GM19035 (cell line): ENCODE data around the gene PHLDB1.

Experiments
- ATAC-seq: cut with Tn5 transposase; IDR thresholded peaks from one replicate; pipeline ENCODE4 v1.9.1; 2021; ENCODE audit not compliant: unreplicated experiment

Gene PHLDB1

DNA sequence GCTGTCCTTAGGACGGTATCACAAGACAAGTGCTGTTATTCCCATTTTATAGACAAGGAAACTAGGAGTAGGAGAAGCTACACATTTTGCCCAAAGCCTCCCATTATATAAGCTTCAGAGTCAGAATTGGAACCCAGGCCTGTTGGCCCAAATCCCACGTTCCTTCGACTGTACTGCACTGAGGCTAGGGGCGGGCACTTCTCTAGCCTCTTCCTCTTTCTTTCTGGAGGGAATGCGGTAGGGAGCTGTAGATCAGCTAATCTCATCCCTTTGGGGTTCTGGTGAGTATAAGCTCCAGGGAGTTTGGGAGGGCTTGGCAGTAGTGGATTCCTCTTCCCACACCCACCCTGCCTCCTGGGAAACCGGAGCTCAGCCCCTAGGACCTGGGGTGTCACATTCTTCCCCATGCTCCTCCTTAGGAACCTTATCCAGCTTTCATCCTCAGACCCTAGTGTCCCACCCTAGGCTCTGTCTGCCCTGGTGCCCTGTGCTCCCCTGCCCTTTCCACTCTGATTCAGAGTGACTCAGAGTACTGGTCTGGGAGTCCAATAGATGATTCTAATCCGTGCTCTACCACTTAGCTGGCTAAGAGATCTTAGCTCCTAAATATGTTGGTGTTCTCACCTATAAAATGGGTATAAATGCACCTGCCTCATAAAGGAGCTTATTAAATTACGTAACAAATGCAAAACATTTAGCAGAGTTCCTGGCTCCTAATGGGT is 29.3 kb downstream of the PHLDB1 start:
- ATAC-seq = no peak

DNA sequence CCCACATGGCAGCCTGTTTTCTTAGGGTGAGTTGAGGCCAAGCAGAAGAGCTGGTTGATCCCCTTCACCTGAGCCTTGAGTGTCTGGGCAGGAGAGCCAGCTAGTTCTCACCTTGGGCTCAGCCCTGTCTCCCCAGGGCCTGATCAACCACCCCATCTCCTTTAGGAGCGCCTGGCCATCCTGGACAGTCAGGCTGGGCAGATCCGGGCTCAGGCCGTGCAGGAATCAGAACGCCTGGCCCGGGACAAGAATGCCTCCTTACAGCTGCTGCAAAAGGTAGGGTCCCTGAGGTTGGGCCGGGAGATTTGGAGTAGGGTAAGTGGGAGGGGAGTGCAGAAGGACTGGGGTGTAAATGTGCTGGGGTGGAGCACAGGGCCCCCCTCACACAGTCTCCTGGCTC is 31.3 kb downstream of the PHLDB1 start:
- ATAC-seq = no peak

DNA sequence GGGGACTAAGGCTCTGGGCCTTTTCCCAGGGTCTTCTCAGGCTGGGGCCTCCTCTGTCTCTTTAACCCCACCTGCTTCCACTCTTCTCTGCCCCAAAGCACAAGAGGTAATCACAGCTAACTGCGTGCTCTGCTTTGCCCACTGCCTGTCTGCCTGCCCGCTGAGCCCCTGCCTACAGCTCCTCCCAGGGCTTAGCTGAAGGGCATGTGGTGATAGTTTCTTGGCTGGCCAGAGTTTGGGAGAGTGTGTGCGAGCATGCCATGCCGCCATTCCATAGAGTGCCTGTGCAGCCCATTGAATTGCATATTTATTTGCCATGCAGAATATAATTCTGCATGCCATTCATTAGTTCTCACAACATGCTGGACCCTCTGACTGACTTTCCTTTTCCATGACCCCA is 32.5 kb downstream of the PHLDB1 start:
- no peak for ATAC-seq

DNA sequence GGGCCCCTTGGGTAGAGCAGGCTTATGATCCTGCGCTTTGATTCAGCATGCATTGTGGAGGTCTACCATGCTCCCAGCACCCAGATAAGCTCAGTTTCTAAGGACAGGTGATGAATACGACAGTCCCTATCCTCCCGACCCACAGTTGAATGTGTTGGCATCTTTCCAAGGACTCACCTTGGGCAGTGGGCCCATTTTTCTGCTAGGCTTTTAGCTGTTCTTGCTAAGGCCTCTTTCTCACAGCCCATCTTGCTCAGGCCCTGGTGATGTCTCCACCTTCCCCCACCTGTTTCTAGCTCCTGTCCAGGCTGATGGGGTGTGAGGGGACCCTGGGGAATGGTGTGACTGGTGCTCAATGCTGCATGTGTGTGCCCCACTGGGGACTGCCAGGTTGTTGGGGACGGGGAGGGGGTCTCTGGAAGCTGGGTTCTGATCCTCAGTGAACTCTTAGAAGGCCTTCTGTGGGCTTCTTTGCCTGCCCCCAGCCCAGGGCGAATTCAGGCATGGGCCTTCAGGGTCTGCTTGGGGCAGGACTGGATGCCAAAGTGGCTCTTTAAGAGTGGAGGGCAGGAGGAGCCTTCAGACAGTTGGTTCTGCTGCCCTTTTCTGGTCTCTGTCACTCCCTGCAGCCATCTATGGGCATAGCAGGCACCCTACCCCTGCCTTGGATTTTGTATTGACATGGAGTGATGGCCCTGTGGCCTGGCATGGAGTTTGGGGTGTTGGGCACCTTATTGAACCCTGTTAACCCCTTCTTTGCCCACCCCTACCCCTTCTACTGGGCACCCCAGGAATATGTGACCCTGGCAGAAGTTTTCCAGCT is 33.1 kb downstream of the PHLDB1 start:
- no peak for ATAC-seq

DNA sequence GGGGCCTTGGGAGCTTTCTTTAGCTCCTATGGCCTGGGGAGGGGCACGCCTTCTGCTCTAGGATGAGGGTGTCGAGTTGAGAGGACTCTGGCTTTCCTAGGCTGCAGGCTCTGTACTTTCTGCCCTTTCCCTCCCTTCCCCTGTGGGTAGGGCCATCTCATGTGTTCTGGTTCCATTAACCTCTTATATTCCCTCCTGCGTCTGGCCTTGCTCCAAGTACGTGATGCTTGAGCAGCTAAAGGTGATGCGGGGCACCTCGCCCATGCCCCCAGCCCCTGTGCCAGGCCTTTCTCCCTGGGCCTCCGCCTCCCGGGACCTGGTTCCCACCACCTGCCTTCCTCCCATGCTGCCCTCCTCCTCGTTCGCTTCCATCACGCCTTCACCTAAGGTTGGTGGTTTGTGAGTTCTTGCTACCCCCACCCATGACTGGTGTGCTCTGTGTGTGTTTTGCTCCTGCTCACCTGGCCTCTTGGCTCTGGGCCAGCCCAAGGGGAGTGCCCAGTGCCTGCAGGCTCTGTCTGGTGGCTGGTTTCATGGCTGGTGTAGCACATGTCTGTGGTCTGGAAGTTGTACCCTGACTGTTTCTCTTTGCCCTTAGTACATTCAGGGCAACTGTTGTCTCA is 34.1 kb downstream of the PHLDB1 start:
- no peak for ATAC-seq

DNA sequence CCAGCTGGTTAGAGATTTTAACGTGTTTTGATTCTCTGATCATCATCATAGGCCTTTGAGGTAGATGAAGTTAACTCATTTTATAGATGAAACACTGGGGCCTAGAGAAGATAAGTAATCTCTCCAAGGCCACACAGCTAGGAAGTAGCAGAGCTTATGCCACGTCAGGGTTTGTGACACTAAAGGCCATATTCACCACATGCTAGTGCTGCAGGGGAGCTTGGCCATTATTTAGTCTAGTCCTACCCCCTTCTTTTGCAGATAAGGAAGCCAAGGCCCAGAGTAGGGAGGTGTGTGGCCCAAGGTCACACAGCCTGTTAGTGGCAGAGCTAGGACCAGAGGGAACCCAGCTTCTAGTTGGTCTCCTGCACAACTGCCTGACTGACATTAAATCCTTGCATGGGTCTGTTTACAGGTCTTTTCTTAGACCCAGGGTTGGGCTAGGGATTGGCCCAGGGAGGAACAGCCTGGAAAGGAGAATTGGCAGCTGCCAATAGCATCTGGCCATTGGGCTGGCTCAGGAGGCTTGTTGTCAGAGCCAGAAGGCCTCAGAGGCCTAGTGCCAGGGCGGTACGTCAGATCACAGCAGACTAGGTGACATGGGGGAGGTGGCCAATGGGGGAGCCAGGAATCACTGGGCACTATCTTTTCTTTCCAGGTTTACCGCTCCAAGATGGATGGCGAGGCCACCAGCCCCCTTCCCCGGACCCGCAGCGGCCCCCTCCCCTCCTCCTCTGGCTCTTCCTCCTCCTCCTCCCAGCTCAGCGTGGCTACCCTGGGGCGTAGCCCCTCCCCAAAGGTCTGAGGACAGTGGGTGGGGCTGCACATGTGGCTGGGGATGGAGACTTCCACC is 36.0 kb downstream of the PHLDB1 start:
- ATAC-seq = no peak

DNA sequence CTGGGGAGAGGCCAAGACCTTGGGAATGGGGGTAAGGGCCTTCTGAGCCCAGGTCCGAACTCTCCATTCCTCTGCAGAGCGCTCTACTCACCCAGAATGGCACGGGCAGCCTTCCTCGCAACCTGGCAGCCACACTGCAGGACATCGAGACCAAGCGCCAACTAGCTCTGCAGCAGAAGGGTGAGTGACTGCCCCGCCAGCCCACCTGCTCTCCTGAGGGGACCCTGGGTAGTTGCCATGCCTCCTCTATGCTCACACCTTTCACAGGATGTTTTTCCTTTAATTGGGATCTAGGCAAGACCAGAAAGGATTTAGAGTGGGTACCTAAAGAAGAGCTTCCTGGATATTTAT is 36.6 kb downstream of the PHLDB1 start:
- ATAC-seq = no peak

DNA sequence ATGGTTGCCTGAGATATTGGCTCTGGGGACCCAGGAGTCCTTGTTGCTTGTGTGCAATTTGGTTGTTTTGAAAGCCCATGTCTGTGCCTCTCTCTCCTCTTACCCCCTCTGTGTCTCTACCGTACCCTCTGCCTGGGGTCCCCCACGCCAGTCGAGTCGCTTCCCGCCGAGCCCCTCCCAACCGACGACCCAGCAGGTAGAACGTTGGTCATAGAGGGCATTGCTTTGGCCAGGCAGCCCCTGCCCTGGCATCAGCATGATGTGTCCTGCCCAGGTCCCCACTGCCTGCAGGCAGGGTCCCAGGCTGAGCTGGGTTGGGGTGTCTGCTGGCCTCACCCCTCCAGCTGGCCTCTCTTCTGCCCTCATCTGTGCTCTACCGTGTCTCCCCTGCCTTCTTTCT is 37.1 kb downstream of the PHLDB1 start:
- ATAC-seq = no peak

DNA sequence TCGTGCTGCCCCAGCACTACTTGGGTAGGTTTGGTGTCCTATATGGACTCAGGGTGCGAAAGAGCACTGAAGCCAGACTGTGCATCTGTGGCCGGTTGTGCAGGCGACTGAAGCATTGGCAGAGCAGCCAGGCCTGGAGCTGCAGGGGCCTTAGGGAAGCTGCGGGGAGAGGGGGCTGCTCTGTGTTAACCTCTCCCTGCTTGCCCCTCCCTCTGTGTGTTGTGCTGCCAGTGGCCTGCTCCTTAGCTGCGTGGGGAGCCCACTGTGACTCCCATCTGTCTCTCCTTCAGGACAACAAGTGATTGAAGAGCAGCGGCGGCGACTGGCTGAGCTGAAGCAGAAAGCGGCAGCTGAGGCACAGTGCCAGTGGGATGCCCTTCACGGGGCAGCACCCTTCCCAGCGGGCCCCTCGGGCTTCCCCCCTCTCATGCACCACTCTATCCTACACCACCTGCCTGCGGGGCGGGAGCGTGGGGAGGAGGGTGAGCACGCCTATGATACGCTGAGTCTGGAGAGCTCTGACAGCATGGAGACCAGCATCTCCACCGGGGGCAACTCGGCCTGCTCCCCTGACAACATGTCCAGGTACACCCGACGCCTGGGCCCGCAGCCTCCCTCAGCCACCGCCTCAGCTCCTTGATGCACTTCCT is 37.8 kb downstream of the PHLDB1 start:
- no peak for ATAC-seq

DNA sequence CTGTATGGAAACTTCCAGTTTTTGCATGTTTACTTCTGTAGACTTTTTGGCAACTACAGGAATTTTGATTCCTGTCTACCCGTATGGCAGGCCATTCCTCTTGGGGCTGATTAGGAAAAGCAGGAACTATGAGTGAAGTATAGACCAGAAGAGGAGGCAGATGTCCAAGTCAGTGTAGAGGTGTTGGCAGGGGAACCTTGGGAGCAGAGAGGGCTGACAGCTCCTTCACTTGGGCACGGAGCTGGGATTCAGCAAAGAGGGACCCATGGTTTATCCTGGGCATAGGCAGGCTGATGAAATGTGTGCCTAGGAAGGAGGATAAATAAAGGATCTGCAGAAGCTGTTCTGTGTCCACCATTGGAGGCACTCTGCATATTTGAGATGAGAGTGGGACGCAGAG is 39.0 kb downstream of the PHLDB1 start:
- no peak for ATAC-seq

DNA sequence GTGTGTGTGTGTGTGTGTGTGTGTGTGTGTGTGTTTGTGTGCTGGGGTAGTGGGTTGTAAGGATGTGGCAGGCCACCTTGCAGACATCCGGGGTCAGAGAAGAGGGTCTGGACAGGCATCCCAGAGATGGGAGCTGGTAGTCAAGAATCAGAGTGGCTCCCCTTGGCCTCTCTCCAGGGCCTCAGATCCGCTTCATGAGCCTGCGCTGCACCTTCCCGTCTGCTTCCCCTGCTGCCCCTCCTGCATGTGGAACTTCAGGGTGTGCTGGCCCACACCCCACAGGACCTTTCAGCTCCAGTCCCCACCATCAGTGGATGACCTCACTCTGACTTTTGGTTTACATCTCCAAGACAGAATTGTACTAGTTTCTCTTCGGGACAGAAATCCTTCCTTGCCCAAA is 40.9 kb downstream of the PHLDB1 start:
- ATAC-seq = no peak

DNA sequence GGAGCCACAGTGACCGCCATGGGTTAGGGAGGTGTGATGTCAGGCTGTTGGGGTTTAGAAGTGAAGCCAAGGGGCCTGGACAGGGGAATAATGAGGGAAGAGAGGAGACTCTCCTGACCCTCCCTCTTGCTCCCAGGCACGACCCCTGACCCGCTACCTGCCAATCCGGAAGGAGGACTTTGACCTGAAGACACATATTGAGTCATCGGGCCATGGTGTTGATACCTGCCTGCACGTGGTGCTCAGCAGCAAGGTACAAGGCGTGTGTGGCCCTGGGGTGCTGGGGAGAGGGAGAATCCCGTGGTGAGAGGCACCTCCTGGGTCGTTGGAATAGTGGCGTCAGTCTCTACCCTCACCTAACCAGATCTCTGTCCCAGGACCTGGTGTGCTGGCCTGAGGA is 42.5 kb downstream of the PHLDB1 start:
- no peak for ATAC-seq

DNA sequence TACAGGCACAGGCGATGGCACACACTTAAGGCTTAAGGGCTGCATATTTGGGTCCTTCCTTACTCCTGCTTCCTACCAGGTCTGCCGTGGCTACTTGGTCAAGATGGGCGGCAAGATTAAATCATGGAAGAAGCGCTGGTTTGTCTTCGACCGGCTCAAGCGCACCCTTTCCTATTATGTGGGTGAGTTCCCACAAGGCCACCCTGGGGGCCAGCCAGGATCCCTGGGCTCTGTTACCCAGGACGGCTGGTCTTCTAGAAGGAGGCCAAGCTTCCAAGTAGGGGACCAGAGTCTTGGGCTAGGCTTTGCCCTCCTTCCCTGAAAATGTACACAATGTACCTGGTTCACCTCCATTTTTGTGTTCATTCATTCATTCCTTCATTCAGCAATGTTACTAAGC is 43.0 kb downstream of the PHLDB1 start:
- no peak for ATAC-seq

DNA sequence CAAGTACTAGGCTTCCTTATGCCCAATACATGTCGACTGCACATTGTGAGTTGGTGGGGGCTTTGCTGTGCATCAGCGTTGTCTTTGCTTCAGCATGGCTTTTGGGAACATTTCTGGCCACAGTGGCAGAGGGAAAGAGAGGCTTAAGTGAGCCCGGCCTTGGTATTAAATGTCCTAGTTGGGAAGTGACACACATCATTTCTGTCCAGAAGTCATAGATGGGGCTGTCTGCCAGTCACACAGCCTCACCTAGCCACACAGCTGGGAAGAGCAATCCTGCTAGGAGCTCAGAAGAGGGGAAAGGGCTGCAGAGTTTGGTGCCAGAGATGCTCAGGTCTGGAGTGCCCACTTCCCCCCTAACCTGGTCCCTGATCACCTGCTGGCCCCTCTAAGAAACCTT is 44.4 kb downstream of the PHLDB1 start:
- ATAC-seq = no peak

DNA sequence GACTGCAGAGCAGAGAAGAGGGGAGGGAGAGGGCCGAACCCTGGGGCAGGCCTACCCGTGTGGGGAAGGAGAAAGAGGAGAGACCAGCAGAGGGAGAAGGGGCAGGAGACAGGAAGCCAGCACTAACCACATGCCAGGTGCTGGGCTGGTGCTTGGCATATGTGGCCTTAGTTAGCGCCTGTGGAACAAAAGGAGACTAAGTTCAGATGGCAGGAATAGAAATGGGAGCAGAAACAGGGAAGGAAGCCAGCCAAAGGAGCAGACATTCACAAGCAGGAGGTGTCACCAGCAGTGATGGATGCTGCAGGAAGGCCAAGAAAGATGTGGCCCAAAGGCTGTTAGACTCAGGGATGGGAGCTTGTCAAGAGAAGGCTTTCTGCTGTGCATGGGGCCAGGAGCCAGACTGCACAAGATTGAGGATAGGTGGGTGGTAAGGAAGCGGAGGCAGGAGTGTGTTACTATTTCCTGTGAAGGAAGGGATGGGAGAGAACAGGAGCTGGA is 45.3 kb downstream of the PHLDB1 start:
- ATAC-seq = no peak

DNA sequence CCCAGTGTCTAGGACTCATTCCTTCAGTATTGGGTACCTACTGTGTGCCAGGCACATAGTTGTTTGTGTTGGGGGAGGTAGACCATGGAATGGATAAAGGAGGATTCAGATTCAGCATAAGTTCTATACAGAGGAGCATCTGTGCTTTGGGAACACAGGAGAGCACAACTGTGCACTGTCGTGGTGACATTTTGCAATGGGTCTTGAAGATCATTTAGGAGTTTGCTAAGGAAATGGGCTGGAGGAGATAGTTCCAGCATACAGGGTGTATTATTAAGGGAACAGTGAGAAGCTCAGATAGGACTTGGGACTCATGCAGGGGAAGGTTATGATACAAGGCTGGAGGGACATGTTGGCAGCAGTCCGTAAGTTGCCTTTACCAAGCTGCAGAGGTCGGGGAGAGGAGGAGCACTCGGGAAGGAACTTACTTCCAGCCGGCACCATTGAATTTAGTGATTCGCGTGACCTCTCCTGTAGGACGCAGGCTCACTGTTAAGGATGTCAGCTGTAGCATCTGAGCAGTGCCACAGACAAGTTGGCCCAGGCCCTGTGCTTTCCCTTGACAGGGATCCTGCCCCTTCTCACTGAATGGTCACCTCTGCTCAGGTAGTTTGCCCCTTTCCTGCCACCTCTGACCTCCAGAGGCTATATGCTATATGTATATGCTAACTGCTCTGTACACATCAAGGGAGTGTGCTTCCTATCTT is 46.4 kb downstream of the PHLDB1 start:
- no peak for ATAC-seq

DNA sequence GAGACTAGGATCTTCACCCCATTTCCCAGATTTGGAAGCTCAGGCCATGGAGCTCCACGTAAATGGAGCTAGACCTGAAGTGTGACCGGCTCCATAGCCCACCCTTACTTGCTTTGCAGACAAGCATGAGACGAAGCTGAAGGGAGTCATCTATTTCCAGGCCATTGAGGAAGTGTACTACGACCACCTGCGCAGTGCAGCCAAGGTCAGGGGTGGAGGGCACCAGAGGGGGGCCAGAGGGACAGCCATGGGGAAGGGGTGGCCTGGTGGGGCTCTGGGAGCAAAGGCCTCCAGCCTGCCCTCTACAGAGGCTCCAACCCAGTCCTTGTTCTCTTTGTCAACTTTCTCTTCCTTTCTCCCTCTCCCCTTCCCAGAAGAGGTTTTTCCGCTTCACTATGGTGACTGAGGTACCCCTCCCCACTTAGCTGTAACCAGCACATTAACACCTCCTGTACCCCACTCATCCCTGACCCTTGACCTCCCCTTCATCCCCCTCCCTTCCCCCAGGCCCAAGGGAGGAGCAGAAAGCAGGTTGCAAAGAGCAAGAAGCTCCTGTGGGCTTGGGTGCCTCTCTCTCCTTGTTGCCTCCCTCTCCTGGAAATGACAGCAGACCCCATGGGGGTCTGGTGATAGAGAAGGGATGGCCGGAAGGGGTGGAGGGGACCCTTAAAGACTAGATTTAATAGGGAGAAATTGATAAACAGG is 48.2 kb downstream of the PHLDB1 start:
- ATAC-seq = no peak

DNA sequence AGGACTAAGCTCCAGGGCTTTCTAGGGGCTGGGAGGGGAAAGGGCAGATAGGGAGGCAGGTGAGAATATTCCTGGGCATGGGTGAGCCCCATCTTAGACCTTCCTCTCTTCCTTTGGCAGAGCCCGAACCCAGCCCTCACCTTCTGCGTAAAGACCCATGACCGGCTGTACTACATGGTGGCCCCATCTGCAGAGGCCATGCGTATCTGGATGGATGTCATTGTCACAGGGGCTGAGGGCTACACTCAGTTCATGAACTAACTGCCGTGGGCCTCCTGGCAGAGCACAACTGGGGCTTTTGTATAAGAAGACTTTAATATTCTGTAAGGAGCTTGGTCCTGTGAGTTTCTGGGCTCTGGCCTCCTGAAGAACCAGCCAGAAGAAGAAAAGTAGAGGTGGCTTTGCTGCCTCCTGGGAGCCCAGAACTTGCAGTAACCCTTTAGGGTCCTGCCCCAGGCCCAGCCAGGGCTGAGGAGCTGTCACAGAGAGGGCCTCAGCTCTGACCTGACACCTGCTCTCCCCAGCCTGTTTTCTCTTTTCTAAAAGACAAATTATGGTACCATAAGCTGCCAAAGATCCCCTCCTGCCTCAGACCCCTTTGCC is 49.2 kb downstream of the PHLDB1 start:
- no peak for ATAC-seq

DNA sequence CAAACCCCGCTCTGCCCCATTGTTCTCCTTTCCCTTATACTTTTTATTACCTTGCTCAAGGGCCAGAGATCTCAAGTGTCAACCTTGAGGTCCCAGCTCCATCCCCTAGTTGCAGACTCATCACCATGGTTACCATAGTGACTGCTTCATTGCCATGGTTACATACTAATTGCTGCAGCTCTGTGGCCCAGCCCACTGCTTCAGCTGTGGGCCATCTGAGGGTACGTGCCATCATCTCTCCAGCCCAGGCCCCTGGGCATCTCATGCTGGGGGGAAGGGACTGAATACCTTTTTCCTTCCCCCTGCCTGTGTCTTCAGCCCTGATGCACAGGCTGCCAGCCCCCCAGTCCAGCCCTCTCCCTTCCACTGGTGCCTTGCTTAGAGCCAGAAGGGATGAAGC is 49.8 kb downstream of the PHLDB1 start:
- ATAC-seq = no peak
